Activated CD8-positive, alpha-beta memory T cell treated with anti-CD3 and anti-CD28 coated beads for 4 hours (primary cell): ENCODE data around the gene SPDYE17.
"Not testable (repeated sequence)": the region's sequence is repeated elsewhere in the genome, so short reads cannot be mapped to it uniquely, and the experiment has no call there.

Experiments used
- DNase-seq, 2 donors: peaks; one replicate each; pipeline ENCODE4 v3.0.0-alpha.2; 2020; ENCODE audit warnings: low read depth in 2 of 2

Gene SPDYE17

DNA sequence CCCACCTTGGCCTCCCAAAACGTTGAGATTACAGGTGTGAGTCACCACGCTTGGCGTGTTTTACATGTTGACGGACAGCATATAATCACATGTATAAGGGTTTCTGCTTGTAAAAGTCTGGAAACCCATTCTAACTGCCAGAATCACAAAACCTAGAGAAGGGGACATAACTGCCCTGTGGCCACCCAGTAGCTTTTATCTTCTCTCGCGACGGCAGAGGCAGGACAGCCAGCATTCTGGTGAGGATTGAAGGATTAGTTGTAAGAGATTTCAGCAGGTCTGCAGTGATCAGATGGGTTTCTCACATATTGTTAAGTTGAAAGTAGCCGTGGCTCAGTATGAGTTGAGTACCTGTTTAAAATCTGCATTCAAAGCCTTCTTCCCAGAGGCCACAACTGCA is 59.8 kb downstream of the SPDYE17 start:
- DNase-seq, result not testable (repeated sequence)
